WTC11 (cell line): ENCODE results near the gene AQP12A.

Source experiments
- AFF4 ChIP-seq: sonication (generic); formaldehyde crosslinking; IDR thresholded peaks from 2 replicates; pipeline ENCODE4 v1.8.1; 2023; ENCODE audit warnings: mild to moderate bottlenecking, missing genetic modification reagents, borderline replicate concordance
- GTF2I ChIP-seq: fragments of 250-450 bp; sonication (Bioruptor Pico); conservative IDR thresholded peaks from 2 replicates; pipeline ENCODE4 v1.4.0; 2021; ENCODE audit warnings: mild to moderate bottlenecking
- IRF2 ChIP-seq: sonication (generic); formaldehyde crosslinking; IDR thresholded peaks from 2 replicates; pipeline ENCODE4 v1.8.0; 2022; ENCODE audit warnings: low read depth, missing genetic modification reagents, borderline replicate concordance
- MYBL2 ChIP-seq: sonication (generic); formaldehyde crosslinking; IDR thresholded peaks from 2 replicates; pipeline ENCODE4 v1.8.1; 2023; ENCODE audit warnings: mild to moderate bottlenecking, moderate library complexity, missing genetic modification reagents
- NR3C1 ChIP-seq: sonication (generic); formaldehyde crosslinking; conservative IDR thresholded peaks from 2 replicates; pipeline ENCODE4 v1.8.1; 2023; ENCODE audit warnings: low read depth, mild to moderate bottlenecking, missing genetic modification reagents
- SP1 ChIP-seq: sonication (generic); formaldehyde crosslinking; conservative IDR thresholded peaks from 2 replicates; pipeline ENCODE4 v1.8.1; 2022; ENCODE audit warnings: missing genetic modification reagents
- TEAD1 ChIP-seq: sonication (generic); formaldehyde crosslinking; IDR thresholded peaks from 2 replicates; pipeline ENCODE4 v1.8.0; 2022; ENCODE audit warnings: mild to moderate bottlenecking, missing genetic modification reagents
- ZNF232 ChIP-seq: sonication (generic); formaldehyde crosslinking; IDR thresholded peaks from 2 replicates; pipeline ENCODE4 v1.8.0; 2022; ENCODE audit warnings: mild to moderate bottlenecking, missing genetic modification reagents
- TF ChIP-seq, protein P1 (sequence below): fragments of 200-600 bp; IDR thresholded peaks from 2 replicates; pipeline ENCODE4 v1.8.0; 2022; ENCODE audit warnings: antibody characterized with exemption
- TF ChIP-seq, protein P2 (sequence below): sonication (generic); formaldehyde crosslinking; IDR thresholded peaks from 2 replicates; pipeline ENCODE4 v1.8.0; 2022; ENCODE audit warnings: mild to moderate bottlenecking, missing genetic modification reagents

DNA sequence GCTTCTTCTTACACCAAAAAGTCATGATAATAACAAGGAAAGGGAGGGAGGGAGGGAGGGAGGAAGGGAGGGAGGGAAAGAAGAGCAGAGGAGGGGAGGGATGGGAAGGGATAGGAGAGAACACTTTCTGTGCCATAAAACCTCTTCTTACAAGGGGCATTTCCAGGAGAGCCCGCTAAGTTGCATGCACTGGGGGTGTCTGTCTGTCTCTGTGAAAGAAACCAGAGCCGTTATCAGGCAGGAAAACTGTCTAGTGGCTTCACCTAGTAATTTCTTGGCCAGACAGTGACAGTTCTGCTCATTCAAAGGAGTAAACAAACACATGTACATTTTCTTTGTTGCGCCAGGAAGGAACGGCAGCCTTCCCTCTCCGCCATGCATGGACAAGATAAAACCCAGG is 45.8 kb downstream of the AQP12A start:
- TF ChIP-seq TEAD1 (CRISPR knock-in tag) (no peak), ZNF232 (CRISPR knock-in tag) (no peak), NR3C1 (no peak), SP1 (CRISPR knock-in tag) (no peak), IRF2 (no peak), GTF2I (CRISPR knock-in tag) (no peak), AFF4 (CRISPR knock-in tag) (no peak), MYBL2 (CRISPR knock-in tag) (no peak)
- TF ChIP-seq, protein P1, sequence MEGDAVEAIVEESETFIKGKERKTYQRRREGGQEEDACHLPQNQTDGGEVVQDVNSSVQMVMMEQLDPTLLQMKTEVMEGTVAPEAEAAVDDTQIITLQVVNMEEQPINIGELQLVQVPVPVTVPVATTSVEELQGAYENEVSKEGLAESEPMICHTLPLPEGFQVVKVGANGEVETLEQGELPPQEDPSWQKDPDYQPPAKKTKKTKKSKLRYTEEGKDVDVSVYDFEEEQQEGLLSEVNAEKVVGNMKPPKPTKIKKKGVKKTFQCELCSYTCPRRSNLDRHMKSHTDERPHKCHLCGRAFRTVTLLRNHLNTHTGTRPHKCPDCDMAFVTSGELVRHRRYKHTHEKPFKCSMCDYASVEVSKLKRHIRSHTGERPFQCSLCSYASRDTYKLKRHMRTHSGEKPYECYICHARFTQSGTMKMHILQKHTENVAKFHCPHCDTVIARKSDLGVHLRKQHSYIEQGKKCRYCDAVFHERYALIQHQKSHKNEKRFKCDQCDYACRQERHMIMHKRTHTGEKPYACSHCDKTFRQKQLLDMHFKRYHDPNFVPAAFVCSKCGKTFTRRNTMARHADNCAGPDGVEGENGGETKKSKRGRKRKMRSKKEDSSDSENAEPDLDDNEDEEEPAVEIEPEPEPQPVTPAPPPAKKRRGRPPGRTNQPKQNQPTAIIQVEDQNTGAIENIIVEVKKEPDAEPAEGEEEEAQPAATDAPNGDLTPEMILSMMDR = no peak
- TF ChIP-seq, protein P2, sequence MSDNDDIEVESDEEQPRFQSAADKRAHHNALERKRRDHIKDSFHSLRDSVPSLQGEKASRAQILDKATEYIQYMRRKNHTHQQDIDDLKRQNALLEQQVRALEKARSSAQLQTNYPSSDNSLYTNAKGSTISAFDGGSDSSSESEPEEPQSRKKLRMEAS (CRISPR knock-in tag) = no peak
